ENCODE data around the gene FRS3. TPM values are rescaled to one million over a fixed set of nuclear protein-coding genes. Genes with fewer than 3 reads are reported as not detected.

FRS3 gene
- total and polyA plus RNA-seq, 12 donors: 0.30 to 21.2 (median 5.4) TPM

GRCh38 chr6:41740366-41741162 is 39.1 kb downstream of the FRS3 start:
- intact Hi-C loops (cut with DNase I): no loop called here
- Histone ChIP-seq H3K36me3 (replicated peaks in 1 of 2) (no peaks in the 10 kb centered on the region), H3K9me3 (replicated peaks in 1 of 3) (no peaks in the 10 kb centered on the region)

GRCh38 chr6:41739041-41739440 is 40.7 kb downstream of the FRS3 start:
- H3K4me3 ChIP-seq: no peak overlapping the region
- DNase-seq: no peak
- TF ChIP-seq CTCF (IDR thresholded peaks at IDR 0.05) (no peak), POLR2A (IDR thresholded peaks at IDR 0.05) (no peak)
- peaks cover 0 to 5% of the 10 kb centered on the region in 2 donors for H3K4me1 ChIP-seq (replicated peaks in 1 of 2)
- intact Hi-C loops (cut with DNase I): no loop called here
- H3K36me3 ChIP-seq (replicated peaks in 1 of 2): no peaks in the 10 kb centered on the region
- whole genome bisulfite sequencing, 4 donors: 71 to 78% (median 75%) methylated on average over 4 of the region's 4 CpGs
- no peaks in the 10 kb centered on the region for H3K9me3 ChIP-seq (replicated peaks in 1 of 3)
- H3K27ac ChIP-seq: no peak overlapping the region
- no peaks in the 10 kb centered on the region for H3K27me3 ChIP-seq

More at GRCh38 chr6:41740366-41741162, 39.1 kb downstream of the FRS3 start:
- no peak for DNase-seq
- H3K4me3 ChIP-seq: no peak overlapping the region
- H3K4me1 ChIP-seq (replicated peaks in 1 of 2): peaks cover 0 to 5% of the 10 kb centered on the region in 2 donors
- H3K27me3 ChIP-seq: no peaks in the 10 kb centered on the region
- H3K27ac ChIP-seq: no peak overlapping the region
- 84 to 91% (median 88%) methylated on average over 9 to 13 of the region's 13 CpGs for WGBS, 4 donors
- TF ChIP-seq POLR2A (IDR thresholded peaks at IDR 0.05): no peak
- no peak for TF ChIP-seq CTCF (IDR thresholded peaks at IDR 0.05)

- Histone ChIP-seq H3K27ac (no peak overlapping the region), H3K36me3 (replicated peaks in 1 of 2) (no peaks in the 10 kb centered on the region), H3K4me1 (replicated peaks in 1 of 2) (peaks cover 10 to 16% of the 10 kb centered on the region in 2 donors), H3K4me3 (no peak overlapping the region), H3K9me3 (replicated peaks in 1 of 3) (no peaks in the 10 kb centered on the region), H3K27me3 (no peaks in the 10 kb centered on the region)
- intact Hi-C loops (cut with DNase I): no loop called here
- WGBS, 4 donors: 85 to 94% (median 88%) methylated on average over 5 to 6 of the region's 6 CpGs
- DNase-seq: no peak
- no peak for TF ChIP-seq POLR2A (IDR thresholded peaks at IDR 0.05)
- no peak for TF ChIP-seq CTCF (IDR thresholded peaks at IDR 0.05)
Observed at GRCh38 chr6:41737591-41738130, 42.0 kb downstream of the FRS3 start.

- WGBS, 4 donors: 79 to 85% (median 83%) methylated on average over 10 to 13 of the region's 13 CpGs
- H3K27ac ChIP-seq: no peak overlapping the region
- DNase-seq: no peak
- no peak for TF ChIP-seq POLR2A (IDR thresholded peaks at IDR 0.05)
- no peak for TF ChIP-seq CTCF (IDR thresholded peaks at IDR 0.05)
- H3K9me3 ChIP-seq (replicated peaks in 1 of 3): no peaks in the 10 kb centered on the region
- no peaks in the 10 kb centered on the region for H3K36me3 ChIP-seq (replicated peaks in 1 of 2)
- intact Hi-C loops (cut with DNase I): no loop called here
- H3K4me1 ChIP-seq (replicated peaks in 1 of 2): peaks cover 10 to 22% of the 10 kb centered on the region in 2 donors
- no peak overlapping the region for H3K4me3 ChIP-seq
- no peaks in the 10 kb centered on the region for H3K27me3 ChIP-seq
Observed at GRCh38 chr6:41736800-41737555, 42.7 kb downstream of the FRS3 start.

Data from adrenal gland (tissue), 12 donors.